Measurements from ENCODE around the gene HCLS1.

HCLS1 gene

GRCh38 chr3:121681792-121682191, 21.1 kb upstream of the HCLS1 start:
- H3K4me3 ChIP-seq (ENCODE audit: low read depth in 1 of 2, low read length in 2 of 2): no peak overlapping the region

DNA sequence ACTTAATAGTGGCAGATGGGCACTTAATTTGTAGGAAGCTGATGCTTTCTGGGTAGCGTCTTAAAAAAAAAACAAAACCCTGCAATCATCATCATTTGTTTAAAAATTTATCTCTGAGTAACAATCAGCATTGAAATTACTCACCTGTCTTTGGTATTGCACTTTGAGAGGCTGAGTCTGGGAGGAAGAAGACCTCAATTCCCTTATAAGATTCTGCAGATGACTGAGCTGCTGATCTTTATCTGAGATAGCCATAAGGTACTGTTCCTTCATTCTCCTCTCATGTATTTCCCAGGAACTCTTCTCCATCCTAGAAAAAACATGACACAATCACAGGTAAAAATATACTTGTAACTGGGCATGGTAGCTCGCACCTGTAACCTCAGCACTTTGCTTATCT, 16.4 kb upstream of the HCLS1 start:
- TF ChIP-seq EZH2 (IDR thresholded peaks at IDR 0.05; ENCODE audit: borderline replicate concordance, low read depth, low read length, severe bottlenecking) (no peak), CTCF (IDR thresholded peaks at IDR 0.05; ENCODE audit: borderline replicate concordance, extremely low read depth, low read length, poor library complexity, severe bottlenecking) (no peak)
- Histone ChIP-seq H2AFZ (ENCODE audit: low read depth, low read length) (no peak overlapping the region), H3K9ac (ENCODE audit: low read depth, low read length) (no peak overlapping the region), H3K9me3 (ENCODE audit: insufficient read depth, low read length, severe bottlenecking) (no peaks in the 10 kb centered on the region), H3K79me2 (ENCODE audit: insufficient read depth, low read length) (no peaks in the 10 kb centered on the region), H3K4me2 (ENCODE audit: insufficient read depth, low read length) (no peak overlapping the region), H3K27ac (ENCODE audit: low read length) (no peak overlapping the region), H3K4me1 (ENCODE audit: insufficient read depth, low read length) (no peaks in the 10 kb centered on the region), H4K20me1 (ENCODE audit: insufficient read depth, low read length) (no peaks in the 10 kb centered on the region), H3K4me3 (ENCODE audit: low read depth in 1 of 2, low read length in 2 of 2) (no peak overlapping the region), H3K27me3 (ENCODE audit: insufficient read depth, low read length, poor library complexity) (no peaks in the 10 kb centered on the region), H3K36me3 (ENCODE audit: insufficient read depth, low read length) (peaks cover 64% of the 10 kb centered on the region)
- no peak for DNase-seq
- ATAC-seq (ENCODE audit: insufficient read depth, low read depth): no peak

More at GRCh38 chr3:121681792-121682191, 21.1 kb upstream of the HCLS1 start:
- no peak overlapping the region for H2AFZ ChIP-seq (ENCODE audit: low read depth, low read length)
- no peaks in the 10 kb centered on the region for H3K79me2 ChIP-seq (ENCODE audit: insufficient read depth, low read length)
- H3K9me3 ChIP-seq (ENCODE audit: insufficient read depth, low read length, severe bottlenecking): peaks cover 5% of the 10 kb centered on the region
- H3K27ac ChIP-seq (ENCODE audit: low read length): no peak overlapping the region
- TF ChIP-seq CTCF (IDR thresholded peaks at IDR 0.05; ENCODE audit: borderline replicate concordance, extremely low read depth, low read length, poor library complexity, severe bottlenecking): no peak
- TF ChIP-seq EZH2 (IDR thresholded peaks at IDR 0.05; ENCODE audit: borderline replicate concordance, low read depth, low read length, severe bottlenecking): no peak
- no peak overlapping the region for H3K9ac ChIP-seq (ENCODE audit: low read depth, low read length)
- no peak for ATAC-seq (ENCODE audit: insufficient read depth, low read depth)
- H3K4me1 ChIP-seq (ENCODE audit: insufficient read depth, low read length): no peaks in the 10 kb centered on the region
- H3K27me3 ChIP-seq (ENCODE audit: insufficient read depth, low read length, poor library complexity): no peaks in the 10 kb centered on the region
- no peaks in the 10 kb centered on the region for H4K20me1 ChIP-seq (ENCODE audit: insufficient read depth, low read length)
- DNase-seq: no peak
- peaks cover 37% of the 10 kb centered on the region for H3K36me3 ChIP-seq (ENCODE audit: insufficient read depth, low read length)
- no peak overlapping the region for H3K4me2 ChIP-seq (ENCODE audit: insufficient read depth, low read length)

DNA sequence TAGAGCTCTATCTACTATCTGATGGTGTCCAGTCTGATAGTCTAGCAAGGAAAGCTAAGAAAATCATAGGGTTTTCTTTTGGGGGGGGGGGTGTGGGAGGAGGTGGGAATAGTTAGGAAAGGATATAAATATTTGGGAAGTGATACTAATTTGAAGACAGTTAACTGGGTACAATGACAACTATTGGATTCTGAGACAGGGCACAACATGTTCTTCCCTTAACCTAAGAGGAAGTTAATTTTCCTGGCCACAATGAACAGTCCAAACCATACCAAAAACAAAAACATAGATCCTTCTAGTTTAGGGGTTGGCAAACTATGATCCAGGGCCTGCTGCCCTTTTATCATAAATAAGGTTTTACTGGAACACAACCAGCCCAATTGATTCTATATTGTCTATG, 10.0 kb upstream of the HCLS1 start:
- H3K4me2 ChIP-seq (ENCODE audit: insufficient read depth, low read length): no peak overlapping the region
- H3K4me1 ChIP-seq (ENCODE audit: insufficient read depth, low read length): no peaks in the 10 kb centered on the region
- H2AFZ ChIP-seq (ENCODE audit: low read depth, low read length): no peak overlapping the region
- H3K79me2 ChIP-seq (ENCODE audit: insufficient read depth, low read length): no peaks in the 10 kb centered on the region
- H3K9ac ChIP-seq (ENCODE audit: low read depth, low read length): no peak overlapping the region
- H4K20me1 ChIP-seq (ENCODE audit: insufficient read depth, low read length): no peaks in the 10 kb centered on the region
- no peak for DNase-seq
- TF ChIP-seq EZH2 (IDR thresholded peaks at IDR 0.05; ENCODE audit: borderline replicate concordance, low read depth, low read length, severe bottlenecking) (no peak), CTCF (IDR thresholded peaks at IDR 0.05; ENCODE audit: borderline replicate concordance, extremely low read depth, low read length, poor library complexity, severe bottlenecking) (no peak)
- H3K27me3 ChIP-seq (ENCODE audit: insufficient read depth, low read length, poor library complexity): no peaks in the 10 kb centered on the region
- ATAC-seq (ENCODE audit: insufficient read depth, low read depth): no peak
- no peaks in the 10 kb centered on the region for H3K9me3 ChIP-seq (ENCODE audit: insufficient read depth, low read length, severe bottlenecking)
- H3K36me3 ChIP-seq (ENCODE audit: insufficient read depth, low read length): peaks cover 61% of the 10 kb centered on the region
- no peak overlapping the region for H3K4me3 ChIP-seq (ENCODE audit: low read depth in 1 of 2, low read length in 2 of 2)
- H3K27ac ChIP-seq (ENCODE audit: low read length): no peak overlapping the region

DNA sequence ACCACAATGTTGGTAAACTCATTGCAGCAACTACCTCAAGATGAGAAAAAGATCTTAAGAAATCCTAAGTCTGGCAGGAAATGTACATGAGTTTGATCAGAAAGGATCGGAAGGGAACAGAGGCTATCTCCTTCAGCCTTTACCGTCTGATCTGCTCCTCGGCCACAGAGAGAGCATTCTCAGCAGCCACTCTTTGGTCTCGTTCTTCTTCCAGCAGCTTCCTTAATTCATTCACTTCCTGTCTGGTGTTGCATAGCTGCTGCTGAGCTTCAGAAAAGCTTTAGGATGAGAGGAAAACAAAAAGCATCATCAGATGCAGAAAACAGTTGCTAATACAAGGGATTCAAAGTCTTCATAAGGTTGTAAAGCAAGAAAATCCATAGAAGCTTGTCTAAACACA, 6.6 kb upstream of the HCLS1 start:
- Histone ChIP-seq H3K27ac (ENCODE audit: low read length) (no peak overlapping the region), H4K20me1 (ENCODE audit: insufficient read depth, low read length) (no peaks in the 10 kb centered on the region), H3K79me2 (ENCODE audit: insufficient read depth, low read length) (no peaks in the 10 kb centered on the region), H3K36me3 (ENCODE audit: insufficient read depth, low read length) (peaks cover 69% of the 10 kb centered on the region), H3K9me3 (ENCODE audit: insufficient read depth, low read length, severe bottlenecking) (no peaks in the 10 kb centered on the region), H3K9ac (ENCODE audit: low read depth, low read length) (no peak overlapping the region), H3K27me3 (ENCODE audit: insufficient read depth, low read length, poor library complexity) (no peaks in the 10 kb centered on the region), H3K4me1 (ENCODE audit: insufficient read depth, low read length) (no peaks in the 10 kb centered on the region), H3K4me2 (ENCODE audit: insufficient read depth, low read length) (no peak overlapping the region), H3K4me3 (ENCODE audit: low read depth in 1 of 2, low read length in 2 of 2) (no peak overlapping the region), H2AFZ (ENCODE audit: low read depth, low read length) (no peak overlapping the region)
- DNase-seq (no peak), ATAC-seq (ENCODE audit: insufficient read depth, low read depth) (no peak)
- no peak for TF ChIP-seq CTCF (IDR thresholded peaks at IDR 0.05; ENCODE audit: borderline replicate concordance, extremely low read depth, low read length, poor library complexity, severe bottlenecking)
- TF ChIP-seq EZH2 (IDR thresholded peaks at IDR 0.05; ENCODE audit: borderline replicate concordance, low read depth, low read length, severe bottlenecking): no peak
